ENCODE measurements around the gene SYNDIG1L.

DNA sequence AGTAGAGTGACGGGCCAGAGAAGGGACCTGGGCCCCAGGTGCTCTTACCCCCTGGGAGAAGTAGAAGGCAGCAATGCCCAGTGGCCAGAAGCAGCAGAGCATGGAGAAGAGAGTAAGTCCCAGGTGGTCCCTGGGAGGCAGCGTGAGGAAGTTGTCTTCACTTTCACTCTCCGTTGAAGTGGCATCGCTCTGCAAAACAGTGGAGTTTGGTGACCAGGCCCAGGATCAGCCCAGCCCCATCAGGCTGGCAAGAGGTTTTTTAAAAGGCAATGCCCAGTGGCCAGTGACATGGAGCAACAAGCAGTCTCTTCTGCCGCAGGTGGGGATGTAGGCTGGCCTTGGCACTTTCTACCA lies 18.2 kb downstream of the SYNDIG1L start:
- no peak for TF ChIP-seq GATA3 (IDR thresholded peaks at IDR 0.05; ENCODE audit: low read depth, low read length)
- TF ChIP-seq GATA2 (IDR thresholded peaks at IDR 0.05; ENCODE audit: low read depth, low read length): no peak

Data from SH-SY5Y (cell line).